NCI-H526 treated with DMSO at 0.1 percent for 48 hours (cell line): ENCODE measurements around the gene TLE1.
"Not testable (repeated sequence)": the region's sequence is repeated elsewhere in the genome, so short reads cannot be mapped to it uniquely, and the experiment has no call there.

ENCODE experiments used
- DNase-seq: peaks from one replicate; lab custom pipeline; 2025; lab: John Stamatoyannopoulos, UW

The TLE1 gene

DNA sequence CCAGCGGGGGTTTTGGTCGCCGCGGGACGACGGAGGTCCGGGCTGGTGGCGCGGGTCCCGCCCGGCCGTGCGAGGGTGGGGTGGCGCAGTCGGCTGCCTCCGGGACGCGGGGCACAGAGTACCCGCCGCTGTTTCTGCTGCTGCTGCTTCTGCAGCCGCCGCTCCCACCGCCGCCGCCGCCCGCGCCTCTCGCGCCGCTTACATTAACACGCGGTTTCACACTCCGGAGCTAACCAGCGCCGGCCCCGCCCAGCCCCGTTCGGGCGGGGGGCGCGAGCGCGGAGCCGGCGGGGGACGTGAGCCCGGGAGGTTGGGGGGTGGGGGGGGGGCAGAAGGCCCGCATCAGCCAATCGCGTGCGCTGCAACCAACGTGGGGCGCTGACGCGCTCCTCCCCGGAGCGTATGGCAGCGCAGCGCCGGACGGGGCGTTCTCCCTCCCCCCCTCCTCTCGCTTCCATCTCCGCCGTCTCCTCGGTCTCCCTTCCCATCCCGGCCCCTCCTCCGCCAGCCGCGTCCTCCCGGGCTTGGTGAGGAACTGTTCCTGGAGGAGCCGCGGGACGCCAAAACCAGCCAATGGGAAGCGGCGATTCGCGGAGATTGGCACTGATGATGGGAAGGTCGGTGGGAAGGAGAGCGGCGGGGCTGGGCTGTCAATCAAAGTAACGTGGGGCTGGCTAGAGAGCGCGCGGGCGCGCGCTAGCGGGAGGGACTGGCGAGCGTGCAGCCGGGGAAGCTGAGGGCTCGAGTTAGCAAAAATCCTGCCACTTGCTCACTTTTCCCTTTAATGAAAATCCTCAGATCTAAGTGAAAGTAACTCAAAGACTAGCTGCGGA, at the start of gene TLE1:
Gene TLE1 (minus strand): TSS at position 205 of the 833 bp plus-strand sequence. CDS start 1,307 bp downstream, outside the sequence.
- peak; percentile 95 for DNase-seq

DNA sequence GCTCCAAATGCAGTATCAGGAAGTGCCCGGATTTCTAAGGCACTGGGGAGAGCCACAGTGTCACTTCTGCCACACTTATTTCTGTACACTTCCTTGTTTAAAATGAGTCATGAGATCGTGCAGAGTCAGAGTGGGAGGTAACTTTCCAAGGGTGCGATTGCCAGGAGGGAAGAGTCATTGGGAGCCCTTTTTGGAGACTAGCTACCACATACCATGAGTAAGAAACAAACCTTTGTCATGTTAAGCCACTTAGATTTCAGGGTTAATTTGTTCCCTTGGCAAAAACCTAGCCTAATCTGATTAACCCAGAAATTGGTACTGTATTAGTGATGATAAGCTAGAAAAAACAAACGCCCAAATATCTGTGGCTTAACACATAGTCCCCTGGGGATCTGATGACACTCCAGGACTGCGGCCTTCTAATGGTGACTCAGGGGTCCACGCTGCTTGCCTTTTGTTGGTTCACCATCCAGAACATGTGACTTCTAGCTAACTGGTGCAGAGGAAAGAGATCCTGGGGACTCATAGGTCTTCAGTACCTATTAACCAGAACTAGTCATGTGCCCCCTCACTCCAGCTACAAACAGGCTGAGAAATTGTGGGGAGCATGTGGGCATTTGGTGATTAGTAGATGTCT, 48.6 kb upstream of the TLE1 start:
- no peak for DNase-seq

DNA sequence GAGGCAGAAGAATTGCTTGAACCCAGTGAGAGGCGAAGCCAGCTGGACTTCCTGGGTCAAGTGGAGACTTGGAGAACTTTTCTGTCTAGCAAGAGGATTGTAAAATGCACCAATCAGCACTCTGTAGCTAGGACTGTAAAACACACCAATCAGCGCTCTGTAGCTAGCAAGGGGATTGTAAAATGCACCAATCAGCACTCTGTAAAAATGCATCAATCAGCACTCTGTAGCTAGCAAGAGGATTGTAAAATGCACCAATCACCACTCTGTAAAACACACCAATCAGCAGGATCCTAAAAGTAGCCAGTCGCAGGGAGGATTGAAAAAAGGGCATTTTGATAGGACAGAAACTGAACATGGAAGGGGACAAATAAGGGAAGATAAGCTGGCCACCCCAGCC, 41.2 kb upstream of the TLE1 start:
- not testable (repeated sequence) for DNase-seq

DNA sequence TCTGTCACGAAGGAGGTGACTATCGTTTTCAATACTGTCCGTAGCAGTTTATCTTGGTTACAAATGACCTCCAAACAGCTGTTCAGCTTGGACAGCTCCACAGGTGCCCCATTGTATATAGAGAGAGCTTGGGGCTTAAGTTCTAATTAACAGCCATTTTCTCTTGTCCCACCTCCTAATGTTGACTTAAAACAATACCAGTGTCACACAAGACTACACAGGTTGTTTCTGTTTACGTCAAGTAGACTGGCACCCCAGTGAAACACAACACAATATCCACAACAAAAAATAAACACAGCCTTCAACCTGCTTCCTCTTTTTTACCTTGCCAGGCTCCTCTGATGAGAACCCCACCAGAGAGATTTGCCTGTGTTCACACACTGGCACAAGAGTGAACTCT, 39.8 kb upstream of the TLE1 start:
- DNase-seq, result no peak

- no peak for DNase-seq
Observed at GRCh38 chr9:81724242-81724889, 35.0 kb upstream of the TLE1 start.

GRCh38 chr9:81722277-81722676, 32.9 kb upstream of the TLE1 start:
- DNase-seq, result no peak

- DNase-seq, result no peak
Observed at GRCh38 chr9:81720450-81721086, 31.2 kb upstream of the TLE1 start.

DNA sequence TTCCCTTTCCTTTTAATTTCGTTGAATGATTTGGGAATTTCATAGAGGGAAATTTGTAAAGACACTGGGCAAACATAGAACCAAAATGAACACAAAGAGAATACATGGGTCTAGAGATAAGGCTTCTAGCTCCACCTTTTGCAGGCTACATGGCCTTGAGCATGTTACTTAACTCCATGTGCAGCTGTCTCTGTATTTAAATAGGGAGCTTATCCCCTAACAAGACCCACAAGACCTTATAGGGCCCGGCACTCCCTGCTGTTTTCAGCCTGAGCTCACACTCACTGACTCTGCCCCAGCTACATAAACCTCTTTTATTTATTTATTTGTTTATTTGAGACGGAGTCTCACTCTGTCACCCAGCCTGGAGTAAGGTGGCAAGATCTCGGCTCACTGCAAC, 30.6 kb upstream of the TLE1 start:
- DNase-seq, result no peak

DNA sequence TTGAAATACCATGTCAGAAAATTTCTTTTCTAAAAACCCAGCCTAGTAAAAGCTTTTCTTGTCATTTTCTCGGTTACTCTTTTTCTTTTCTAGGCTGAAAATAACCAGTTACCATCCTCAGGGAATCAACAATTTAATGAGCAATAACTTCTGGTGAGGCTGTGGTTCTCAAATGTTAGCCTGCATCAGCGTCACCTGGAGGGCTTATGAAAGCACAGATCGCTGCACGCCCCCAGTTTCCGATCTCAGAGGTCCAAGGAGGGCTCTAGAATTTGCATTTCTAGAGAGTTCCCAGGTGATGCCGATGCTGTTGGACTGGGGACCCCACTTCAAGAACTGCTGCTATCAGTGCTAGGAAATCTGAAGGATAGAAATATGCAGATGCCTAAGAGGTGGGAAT, 28.9 kb upstream of the TLE1 start:
- no peak for DNase-seq

DNA sequence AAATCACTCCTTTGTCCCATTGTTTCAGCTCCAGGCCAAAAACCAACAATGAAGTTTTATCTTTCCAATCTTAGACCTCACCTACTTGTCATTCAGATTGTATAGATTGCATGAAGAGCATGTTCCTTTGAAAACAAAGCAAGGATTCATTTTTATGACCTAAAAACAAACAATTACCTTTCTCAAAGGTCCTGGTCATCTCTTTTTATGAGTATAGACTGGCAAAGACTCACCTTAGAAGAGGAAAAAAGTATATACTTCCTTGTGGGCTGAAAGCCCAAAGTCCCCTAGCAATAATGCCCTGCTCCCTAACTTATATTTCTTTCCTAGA, 28.4 kb upstream of the TLE1 start:
- DNase-seq, result peak; percentile 1

GRCh38 chr9:81717061-81717746, 27.9 kb upstream of the TLE1 start:
- DNase-seq, result no peak

- no peak for DNase-seq
Observed at GRCh38 chr9:81716409-81716808, 27.1 kb upstream of the TLE1 start.

GRCh38 chr9:81705578-81705977, 16.2 kb upstream of the TLE1 start:
- DNase-seq, result no peak

DNA sequence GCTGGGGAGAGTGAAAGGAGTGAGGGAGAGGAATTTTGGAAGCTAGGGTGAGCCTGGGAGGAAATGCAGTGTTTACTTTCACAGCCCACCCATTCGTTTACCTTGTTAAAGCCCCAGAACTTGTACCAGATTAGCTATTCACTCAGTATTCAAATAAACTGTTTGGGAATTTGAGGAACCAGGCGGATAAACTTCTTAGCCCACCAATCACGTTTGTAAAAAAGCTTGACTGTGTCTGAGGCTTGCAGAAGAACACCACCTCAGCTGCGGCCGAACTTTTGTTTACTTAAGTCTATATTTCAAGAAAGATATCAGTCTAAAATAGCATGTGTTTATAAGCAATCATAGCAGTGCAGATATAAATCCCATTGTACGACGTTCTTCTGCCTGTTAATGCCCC, 5.2 kb upstream of the TLE1 start:
- no peak for DNase-seq

- DNase-seq, result no peak
Observed at GRCh38 chr9:81693671-81694378, 4.5 kb upstream of the TLE1 start.

- peak; percentile 67 for DNase-seq
Observed at GRCh38 chr9:81690251-81690851, 1.0 kb upstream of the TLE1 start.

GRCh38 chr9:81689093-81689342, 329 bp downstream of the TLE1 start:
- DNase-seq, result not testable (repeated sequence)

GRCh38 chr9:81688262-81689092, 870 bp downstream of the TLE1 start:
- DNase-seq, result not testable (repeated sequence)

GRCh38 chr9:81687521-81688261, 1.7 kb downstream of the TLE1 start:
- no peak for DNase-seq
